HG03196 (cell line): ENCODE data around the gene ECI1.
"Not testable (repeated sequence)": the region's sequence is repeated elsewhere in the genome, so short reads cannot be mapped to it uniquely, and the experiment has no call there.

Experiments
- ATAC-seq: cut with Tn5 transposase; IDR thresholded peaks from one replicate; pipeline ENCODE4 v1.9.1; 2021; ENCODE audit not compliant: unreplicated experiment

The ECI1 gene

DNA sequence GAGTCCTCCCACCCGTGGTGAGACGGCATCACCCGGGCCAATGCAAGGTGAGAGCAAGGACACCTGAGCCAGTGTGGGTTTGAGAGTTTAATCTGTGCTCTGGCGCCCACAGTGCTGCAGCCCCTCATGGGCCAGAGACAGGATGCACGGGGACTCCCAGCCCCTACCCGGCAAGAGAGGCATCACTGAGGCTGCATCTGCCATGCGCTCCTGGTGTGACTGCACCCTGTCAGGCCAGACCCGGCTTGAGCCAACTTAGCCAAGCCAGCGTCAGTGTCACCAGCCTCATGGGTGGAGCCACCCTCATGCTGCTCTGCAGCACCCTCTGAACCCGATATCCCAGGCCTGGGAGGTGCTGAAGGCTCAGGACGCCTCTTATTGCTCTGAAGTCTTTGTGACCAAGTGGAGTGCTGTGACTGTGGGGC is 39.5 kb downstream of the ECI1 start:
- ATAC-seq, result no peak

DNA sequence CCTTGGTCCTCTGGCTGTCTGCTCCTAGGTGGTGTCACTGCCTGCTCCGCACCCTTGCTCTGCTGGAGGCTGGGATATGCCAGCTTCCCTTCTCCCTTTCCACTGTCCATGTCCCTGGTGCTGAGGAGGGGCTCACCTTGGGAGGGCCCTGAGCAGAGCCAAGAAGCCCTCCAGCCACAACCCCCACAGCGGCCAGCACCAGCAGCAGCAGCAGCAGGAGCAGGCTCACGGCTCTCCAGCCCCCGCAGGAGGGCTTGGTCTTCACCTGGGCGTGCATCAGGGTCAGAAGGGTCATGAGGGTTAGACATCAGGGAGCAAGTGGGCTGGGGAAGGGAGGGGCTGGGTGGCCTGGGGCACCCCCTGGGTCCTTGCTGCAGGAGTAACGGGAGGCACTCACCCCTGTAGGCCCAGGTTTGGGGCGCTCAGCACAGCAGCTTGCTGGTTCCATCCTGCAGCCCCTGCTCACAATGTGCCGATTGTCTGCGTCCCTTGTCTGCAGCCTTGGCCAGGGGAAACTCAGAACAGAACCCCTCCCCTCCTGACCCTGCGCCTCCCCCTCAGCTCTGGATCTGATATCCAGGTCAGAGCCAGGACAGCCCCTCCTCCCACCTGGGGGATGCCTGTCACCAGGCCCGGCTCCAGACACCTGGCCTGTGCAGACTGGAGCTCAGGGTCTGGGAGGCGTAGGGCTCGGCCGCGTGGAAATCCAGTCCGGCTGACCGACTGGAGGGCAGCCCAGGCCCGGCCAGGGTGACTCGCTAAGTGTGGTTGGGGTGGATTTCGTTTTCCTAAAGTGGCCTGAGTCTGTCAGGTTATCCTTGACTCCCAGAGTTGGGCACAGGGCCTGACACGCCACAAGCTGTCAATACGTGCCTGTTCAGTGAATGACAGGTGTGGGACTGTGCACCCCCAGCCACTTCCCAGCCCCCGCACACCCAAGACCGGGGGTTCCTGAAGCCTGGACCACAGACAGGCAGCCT is 40.7 kb downstream of the ECI1 start, which contains the start of gene BRICD5:
TSS of gene BRICD5 (minus strand) at position 478 of the 980 bp plus-strand sequence. CDS start at position 448, 30 bp downstream.
- no peak for ATAC-seq

DNA sequence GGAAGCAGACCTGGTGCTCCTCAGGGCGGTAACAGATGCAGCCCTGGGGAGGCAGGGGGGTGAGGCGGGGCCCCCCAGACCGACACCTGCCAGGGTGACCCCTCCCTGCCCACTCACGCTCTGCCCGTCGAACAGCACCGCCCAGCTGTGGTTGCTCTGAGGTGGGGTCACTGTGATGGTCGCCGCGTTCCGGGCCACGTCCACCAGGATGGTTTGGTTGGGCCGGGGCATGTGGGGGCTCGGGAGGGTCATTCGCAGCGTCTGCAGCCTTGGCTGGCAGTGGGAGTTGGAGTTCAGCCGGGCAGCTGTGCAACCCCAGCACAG is 41.4 kb downstream of the ECI1 start:
- no peak for ATAC-seq

GRCh38 chr16:2209258-2210008 is 42.0 kb downstream of the ECI1 start:
- no peak for ATAC-seq

DNA sequence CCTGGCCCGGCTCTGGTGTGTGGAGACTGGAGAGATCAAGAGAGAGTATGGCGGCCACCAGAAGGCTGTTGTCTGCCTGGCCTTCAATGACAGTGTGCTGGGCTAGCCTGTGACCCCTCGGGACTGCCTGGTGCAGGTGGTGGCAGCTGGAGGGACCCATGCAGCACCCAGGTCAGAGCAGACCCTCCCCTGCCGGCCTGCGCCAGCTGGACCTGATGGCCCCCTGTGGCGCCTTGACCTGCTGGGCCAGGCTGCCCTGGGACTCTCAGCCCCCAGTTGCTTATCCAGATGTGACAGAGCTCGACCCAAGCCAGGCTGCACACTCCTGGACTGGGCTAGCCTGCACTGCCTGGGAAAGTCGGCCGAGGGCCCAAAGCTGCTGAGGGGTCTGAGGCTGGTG is 42.6 kb downstream of the ECI1 start:
- ATAC-seq, result no peak

DNA sequence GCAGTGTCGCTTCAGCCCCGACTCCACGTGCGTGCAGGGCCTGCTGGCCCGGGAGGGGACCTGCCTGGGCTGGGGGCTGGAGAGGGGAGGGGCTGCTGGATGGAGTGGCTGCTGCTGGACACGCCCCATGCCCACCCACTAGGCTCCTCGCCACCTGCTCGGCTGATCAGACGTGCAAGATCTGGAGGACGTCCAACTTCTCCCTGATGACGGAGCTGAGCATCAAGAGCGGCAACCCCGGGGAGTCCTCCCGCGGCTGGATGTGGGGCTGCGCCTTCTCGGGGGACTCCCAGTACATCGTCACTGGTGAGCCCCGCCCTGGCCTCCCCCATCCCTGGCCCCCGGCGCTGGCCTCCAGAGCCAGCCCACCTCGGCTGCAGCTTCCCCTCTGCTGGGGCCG is 43.1 kb downstream of the ECI1 start:
- ATAC-seq, result no peak

- ATAC-seq, result no peak
These were observed 43.5 kb downstream of the ECI1 start for GRCh38 chr16:2207872-2208271.

DNA sequence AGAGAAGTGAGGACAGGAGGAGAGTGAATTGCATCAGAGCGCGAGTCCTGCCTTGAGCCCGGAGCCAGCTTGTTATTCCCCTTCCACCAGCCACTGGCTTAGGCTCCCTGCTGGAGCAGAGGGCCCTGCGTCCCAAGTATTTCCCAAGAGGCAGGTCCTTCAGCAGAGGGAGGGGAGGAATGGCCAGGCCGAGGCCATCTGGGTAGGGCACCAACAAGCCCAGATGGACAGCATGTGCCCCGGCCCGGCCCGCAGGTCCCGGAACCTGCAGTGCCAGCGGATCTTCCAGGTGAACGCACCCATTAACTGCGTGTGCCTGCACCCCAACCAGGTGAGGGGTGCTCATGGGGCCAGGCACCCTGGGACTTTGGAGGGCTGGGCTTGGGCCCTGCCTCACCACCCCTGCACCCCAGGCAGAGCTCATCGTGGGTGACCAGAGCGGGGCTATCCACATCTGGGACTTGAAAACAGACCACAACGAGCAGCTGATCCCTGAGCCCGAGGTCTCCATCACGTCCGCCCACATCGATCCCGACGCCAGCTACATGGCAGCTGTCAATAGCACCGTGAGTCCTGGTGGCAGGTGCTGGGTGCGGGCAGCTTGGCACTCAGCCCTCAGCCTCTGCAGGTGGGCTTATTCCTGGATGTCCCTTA is 44.5 kb downstream of the ECI1 start:
- no peak for ATAC-seq

- no peak for ATAC-seq
These were observed 45.0 kb downstream of the ECI1 start for GRCh38 chr16:2206420-2206779.

DNA sequence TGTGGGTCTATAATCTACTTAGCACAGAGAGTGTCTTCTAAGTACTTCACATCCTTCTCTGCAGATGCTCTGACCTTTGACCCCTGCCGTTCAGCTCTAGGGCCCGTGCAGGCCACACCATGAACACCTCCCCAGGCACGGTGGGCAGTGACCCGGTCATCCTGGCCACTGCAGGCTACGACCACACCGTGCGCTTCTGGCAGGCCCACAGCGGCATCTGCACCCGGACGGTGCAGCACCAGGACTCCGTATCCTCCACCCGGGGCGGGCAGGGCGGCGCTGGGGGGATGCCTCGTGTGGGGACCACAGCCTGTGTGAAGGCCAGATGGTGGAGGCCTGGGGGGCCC is 45.4 kb downstream of the ECI1 start:
- peak; percentile 17 for ATAC-seq

DNA sequence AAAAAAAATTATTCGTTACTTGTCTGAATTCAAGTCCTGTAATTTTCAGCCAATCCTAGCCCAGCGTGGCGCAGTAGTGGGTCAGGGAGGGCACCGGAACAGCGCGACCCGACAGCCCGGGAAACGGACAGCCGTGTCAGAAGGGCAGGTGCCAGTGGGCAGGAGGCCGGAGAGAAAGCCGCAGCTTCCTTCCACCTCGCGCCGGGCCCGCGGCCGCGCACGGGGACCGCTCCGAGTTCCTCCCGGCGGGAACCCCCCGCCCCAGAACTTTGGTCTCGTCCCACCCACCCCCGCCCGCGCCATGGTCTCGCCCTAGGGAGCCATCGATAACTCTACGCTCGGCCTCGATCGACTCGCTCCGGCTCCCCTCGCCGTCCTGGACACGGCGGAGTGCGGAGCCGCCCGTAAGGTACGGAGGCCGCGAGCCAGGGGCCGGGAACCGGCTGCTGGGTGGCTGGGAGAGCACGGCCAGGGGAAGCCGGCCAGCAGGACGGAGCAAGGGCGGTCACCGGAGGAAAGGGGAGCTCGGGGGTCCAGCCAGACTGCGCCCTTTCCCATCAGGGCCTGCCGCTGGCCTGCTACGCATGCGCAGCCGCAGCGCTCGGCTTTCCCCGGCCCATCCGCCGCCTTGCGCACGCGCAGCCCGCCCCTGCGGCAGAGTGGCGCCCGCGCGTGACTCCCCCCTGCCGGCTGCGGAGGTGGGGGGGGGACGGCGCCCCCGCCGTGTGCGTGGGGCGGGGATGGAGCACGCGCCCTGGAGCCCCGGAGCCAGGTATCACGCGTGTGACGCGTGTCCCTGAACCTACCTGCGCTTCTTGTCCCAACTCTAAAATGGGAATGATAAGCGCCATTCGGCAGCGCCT is 46.1 kb downstream of the ECI1 start, which contains the start of gene MLST8:
TSS of gene MLST8 (plus strand) at position 351 of the 863 bp plus-strand sequence. CDS start 632 bp downstream, outside the sequence.
- peak; percentile 63 for ATAC-seq

DNA sequence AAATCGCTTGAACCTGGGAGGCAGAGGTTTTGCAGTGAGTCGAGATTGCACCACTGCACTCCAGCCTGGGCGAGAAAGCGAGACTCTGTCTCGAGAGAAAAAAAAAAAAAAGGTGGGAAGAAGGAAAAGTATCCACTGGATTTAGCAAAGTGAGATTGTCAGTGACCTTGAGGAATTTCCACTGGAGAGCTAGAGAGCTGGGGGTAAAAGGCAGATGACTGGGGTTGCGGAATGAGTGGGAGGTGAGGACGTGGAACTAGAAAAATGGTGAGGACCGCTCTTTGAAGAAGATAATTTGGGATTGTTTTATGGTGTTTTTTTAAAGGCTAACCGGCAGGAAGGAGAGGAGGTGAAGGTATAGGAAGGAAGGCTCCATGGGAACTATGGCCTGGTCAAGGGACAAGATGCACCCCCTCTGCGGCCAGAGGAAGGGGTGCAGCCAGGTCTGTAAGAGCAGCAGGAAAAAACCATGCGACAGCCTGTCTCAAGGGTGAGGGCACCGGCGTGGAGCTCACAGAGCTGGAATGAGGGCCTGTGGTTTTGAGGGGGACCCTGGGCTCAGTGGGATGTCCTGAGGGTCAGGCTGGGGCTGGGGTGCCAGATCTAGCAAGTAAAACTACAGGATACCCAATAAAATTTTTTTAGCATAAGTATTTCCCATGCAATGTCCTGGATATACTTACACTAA is 46.8 kb downstream of the ECI1 start:
- no peak for ATAC-seq

GRCh38 chr16:2203119-2203688 is 48.2 kb downstream of the ECI1 start:
- not testable (repeated sequence) for ATAC-seq

GRCh38 chr16:2200313-2200712 is 51.1 kb downstream of the ECI1 start:
- no peak for ATAC-seq

- no peak for ATAC-seq
These were observed 51.7 kb downstream of the ECI1 start for GRCh38 chr16:2199621-2200139.

GRCh38 chr16:2199095-2199494 is 52.3 kb downstream of the ECI1 start:
- no peak for ATAC-seq

GRCh38 chr16:2198283-2198682 is 53.1 kb downstream of the ECI1 start:
- ATAC-seq, result no peak

DNA sequence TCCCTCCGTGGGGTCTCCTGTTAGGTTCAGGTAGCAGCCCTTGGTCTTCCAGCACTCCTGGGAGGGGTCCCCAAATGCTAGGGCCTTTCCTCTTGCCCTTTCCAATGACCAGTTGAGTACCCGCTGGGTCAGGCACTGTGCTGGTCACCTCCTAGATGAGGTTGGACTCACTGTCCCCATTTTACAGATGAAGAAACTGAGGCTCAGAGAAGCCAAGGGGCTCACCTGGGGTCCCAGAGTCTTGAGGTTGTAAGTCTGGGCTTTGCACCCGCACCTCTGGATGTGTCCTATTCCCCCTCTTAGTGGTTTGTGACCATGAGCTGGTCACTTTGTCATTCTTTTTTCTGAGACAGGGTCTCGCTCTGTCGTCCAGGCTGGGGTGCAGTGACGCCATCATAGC is 53.6 kb downstream of the ECI1 start:
- no peak for ATAC-seq

- no peak for ATAC-seq
These were observed 54.3 kb downstream of the ECI1 start for GRCh38 chr16:2196981-2197511.
